Endothelial cell (in vitro differentiated cells): ENCODE measurements around the gene ZNF117. TPM values are rescaled to one million over a fixed set of nuclear protein-coding genes. Genes with fewer than 3 reads are reported as not detected.
"Not testable (repeated sequence)": the region's sequence is repeated elsewhere in the genome, so short reads cannot be mapped to it uniquely, and the experiment has no call there.

ENCODE experiments used
- DNase-seq: peaks from one replicate; pipeline ENCODE4 v3.0.0; 2021; ENCODE audit warnings: low spot score
- H3K27ac Mint-ChIP-seq: one replicate; pipeline ENCODE4 v1.8.0; 2021; ENCODE audit warnings: mixed read lengths, inconsistent platforms; ENCODE audit not compliant: unreplicated experiment
- H3K27me3 Mint-ChIP-seq: one replicate; pipeline ENCODE4 v1.8.0; 2021; ENCODE audit warnings: mild to moderate bottlenecking, moderate library complexity, mixed read lengths, inconsistent platforms; ENCODE audit not compliant: unreplicated experiment
- H3K36me3 Mint-ChIP-seq: one replicate; pipeline ENCODE4 v1.8.0; 2021; ENCODE audit warnings: mild to moderate bottlenecking, low read depth, mixed read lengths, inconsistent platforms; ENCODE audit not compliant: unreplicated experiment
- H3K4me1 Mint-ChIP-seq: one replicate; pipeline ENCODE4 v1.8.0; 2021; ENCODE audit warnings: mild to moderate bottlenecking, mixed read lengths, inconsistent platforms; ENCODE audit not compliant: unreplicated experiment
- H3K4me3 Mint-ChIP-seq: one replicate; pipeline ENCODE4 v1.8.0; 2021; ENCODE audit warnings: mild to moderate bottlenecking, mixed read lengths, inconsistent platforms; ENCODE audit not compliant: unreplicated experiment
- H3K9me3 Mint-ChIP-seq: one replicate; pipeline ENCODE4 v1.8.0; 2021; ENCODE audit warnings: mixed read lengths, inconsistent platforms; ENCODE audit not compliant: unreplicated experiment
- total RNA-seq: library from RNA; stranded (reverse); fragmentation: NEBNext Ultra II Directional; extraction: Animal tissue kit (Norgen Biotek cat#: 25700); gene quantifications from one replicate; pipeline ENCODE4 v1.2.1, GENCODE V29; 2021; ENCODE audit not compliant: unreplicated experiment
- TF ChIP-seq, protein P1 (sequence below): fragments of 200-600 bp; sonication (generic); IDR thresholded peaks from one replicate; pipeline ENCODE4 v1.5.0; 2021; ENCODE audit warnings: antibody characterized with exemption; ENCODE audit not compliant: unreplicated experiment

ZNF117 gene
- total RNA-seq, 1 donor from 2014 or later: 42.0 TPM

DNA sequence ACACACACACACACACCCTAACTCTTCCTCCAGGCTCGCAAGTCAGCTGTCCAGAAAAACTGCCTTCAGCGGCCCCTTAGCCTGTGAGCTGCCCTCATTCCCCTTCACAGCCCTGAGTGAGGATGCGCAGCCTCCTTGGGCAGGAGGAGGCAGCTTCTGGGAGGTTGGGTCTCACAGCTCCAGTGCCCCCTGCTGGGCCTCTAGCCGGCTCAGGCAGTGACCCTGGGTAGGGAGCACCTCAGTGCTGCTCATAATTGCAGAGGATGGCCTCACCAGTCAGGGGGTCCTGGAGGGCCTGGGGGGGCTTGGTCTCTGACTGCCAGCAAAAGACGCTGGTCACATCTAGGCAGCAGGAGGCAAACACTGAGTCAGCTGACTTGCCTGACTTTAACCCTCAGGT lies 44.1 kb downstream of the ZNF117 start:
- no peak overlapping the region for H3K4me3 Mint-ChIP-seq
- H3K36me3 Mint-ChIP-seq: no peaks in the 10 kb centered on the region
- peak; percentile 57 for DNase-seq
- H3K27me3 Mint-ChIP-seq: peaks cover 7% of the 10 kb centered on the region
- TF ChIP-seq, protein P1, sequence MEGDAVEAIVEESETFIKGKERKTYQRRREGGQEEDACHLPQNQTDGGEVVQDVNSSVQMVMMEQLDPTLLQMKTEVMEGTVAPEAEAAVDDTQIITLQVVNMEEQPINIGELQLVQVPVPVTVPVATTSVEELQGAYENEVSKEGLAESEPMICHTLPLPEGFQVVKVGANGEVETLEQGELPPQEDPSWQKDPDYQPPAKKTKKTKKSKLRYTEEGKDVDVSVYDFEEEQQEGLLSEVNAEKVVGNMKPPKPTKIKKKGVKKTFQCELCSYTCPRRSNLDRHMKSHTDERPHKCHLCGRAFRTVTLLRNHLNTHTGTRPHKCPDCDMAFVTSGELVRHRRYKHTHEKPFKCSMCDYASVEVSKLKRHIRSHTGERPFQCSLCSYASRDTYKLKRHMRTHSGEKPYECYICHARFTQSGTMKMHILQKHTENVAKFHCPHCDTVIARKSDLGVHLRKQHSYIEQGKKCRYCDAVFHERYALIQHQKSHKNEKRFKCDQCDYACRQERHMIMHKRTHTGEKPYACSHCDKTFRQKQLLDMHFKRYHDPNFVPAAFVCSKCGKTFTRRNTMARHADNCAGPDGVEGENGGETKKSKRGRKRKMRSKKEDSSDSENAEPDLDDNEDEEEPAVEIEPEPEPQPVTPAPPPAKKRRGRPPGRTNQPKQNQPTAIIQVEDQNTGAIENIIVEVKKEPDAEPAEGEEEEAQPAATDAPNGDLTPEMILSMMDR: no peak
- H3K9me3 Mint-ChIP-seq: no peaks in the 10 kb centered on the region
- no peak overlapping the region for H3K27ac Mint-ChIP-seq
- no peaks in the 10 kb centered on the region for H3K4me1 Mint-ChIP-seq

DNA sequence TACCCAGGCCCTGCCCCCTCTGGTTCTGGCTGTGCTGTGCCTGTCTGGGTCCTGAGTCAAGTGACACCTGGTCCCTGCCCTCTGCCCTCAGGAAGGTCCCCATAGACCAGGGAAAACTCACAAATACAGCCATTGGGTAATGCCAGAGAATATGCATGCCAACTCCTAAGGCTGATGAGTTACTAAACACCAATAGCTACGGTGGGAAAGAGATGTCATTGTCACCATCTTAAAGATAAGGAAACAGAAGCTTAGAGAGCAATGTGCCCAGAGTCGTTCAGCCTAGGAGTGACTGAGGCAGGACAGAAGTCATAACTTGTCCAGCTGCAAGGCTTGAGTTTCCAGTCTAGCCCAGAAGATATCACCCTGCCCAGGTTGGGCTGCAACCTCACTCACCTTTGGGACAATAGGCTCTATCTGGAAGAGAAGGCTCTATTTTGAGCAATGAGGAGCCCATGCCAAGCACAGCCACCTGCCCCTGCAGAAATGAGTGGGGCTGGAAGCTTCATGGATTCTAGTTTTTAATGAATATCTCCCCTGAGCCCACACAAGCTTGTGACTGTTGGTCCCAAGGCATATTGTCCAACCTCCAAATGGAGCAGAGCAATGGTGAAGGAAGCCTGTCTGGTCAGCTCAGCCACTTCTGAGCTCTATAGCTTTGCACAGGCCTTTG lies 45.2 kb downstream of the ZNF117 start:
- H3K4me1 Mint-ChIP-seq: no peaks in the 10 kb centered on the region
- TF ChIP-seq, protein P1: no peak
- H3K27ac Mint-ChIP-seq: no peak overlapping the region
- no peaks in the 10 kb centered on the region for H3K36me3 Mint-ChIP-seq
- no peak for DNase-seq
- peaks cover 7% of the 10 kb centered on the region for H3K27me3 Mint-ChIP-seq
- H3K9me3 Mint-ChIP-seq: no peaks in the 10 kb centered on the region
- no peak overlapping the region for H3K4me3 Mint-ChIP-seq

DNA sequence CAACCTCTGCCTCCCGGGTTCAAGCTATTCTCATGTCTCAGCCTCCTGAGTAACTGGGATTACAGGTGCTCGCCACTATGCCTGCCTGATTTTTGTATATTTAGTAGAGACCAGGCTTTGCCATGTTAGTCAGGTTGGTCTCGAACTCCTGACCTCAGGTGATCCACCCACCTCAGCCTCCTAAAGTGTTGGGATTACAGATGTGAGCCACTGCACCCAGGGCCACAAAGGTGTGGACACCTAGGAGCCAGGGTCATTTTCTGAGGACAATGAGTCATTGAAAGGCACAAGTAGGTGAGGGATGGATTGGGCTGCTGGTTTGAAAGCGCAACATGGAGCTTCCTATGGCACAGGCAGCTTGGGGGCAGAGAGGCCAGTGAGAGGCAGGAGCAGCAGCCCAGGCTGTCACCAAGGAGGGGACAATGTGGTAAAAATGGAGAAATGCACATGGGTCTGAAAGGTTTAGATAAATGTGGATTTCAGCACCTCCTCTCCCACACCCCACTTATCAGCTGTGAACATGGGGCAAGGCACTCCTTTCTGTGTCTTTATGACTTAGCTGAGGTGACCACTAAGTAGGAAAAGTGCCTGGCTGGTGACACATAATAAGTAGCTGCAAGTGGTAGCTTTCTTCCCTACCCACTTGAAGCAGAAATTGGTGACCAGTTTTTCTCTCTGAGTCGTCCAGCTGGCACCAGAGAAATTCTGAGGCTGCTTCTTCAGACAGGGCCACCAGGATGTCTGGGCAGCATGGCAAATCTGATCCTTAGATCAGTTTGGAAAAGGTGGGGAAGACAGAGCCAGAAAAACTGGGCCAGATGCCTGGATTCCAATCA lies 46.0 kb downstream of the ZNF117 start:
- H3K4me1 Mint-ChIP-seq, H3K9me3 Mint-ChIP-seq, DNase-seq, H3K36me3 Mint-ChIP-seq, H3K27me3 Mint-ChIP-seq, H3K4me3 Mint-ChIP-seq, H3K27ac Mint-ChIP-seq: not testable (repeated sequence)

DNA sequence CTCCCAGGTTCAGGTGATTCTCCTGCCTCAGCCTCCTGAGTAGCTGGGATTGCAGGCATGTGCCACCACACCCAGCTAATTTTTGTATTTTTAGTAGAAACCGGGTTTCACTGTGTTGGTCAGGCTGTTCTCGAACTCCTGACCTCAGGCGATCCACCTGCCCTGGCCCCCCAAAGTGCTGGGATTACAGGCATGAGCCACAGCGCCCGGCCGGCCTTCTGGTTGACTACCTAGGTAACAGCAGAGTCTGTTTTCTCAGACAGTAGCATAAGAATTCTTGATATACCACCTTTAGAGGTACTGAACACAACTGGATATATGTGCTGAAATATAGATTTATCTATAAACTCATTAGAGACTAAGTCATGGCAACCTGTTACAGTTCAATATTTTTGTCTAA lies 50.8 kb downstream of the ZNF117 start:
- not testable (repeated sequence) for H3K27ac Mint-ChIP-seq, H3K27me3 Mint-ChIP-seq, H3K4me1 Mint-ChIP-seq, H3K9me3 Mint-ChIP-seq, H3K4me3 Mint-ChIP-seq, DNase-seq, H3K36me3 Mint-ChIP-seq

DNA sequence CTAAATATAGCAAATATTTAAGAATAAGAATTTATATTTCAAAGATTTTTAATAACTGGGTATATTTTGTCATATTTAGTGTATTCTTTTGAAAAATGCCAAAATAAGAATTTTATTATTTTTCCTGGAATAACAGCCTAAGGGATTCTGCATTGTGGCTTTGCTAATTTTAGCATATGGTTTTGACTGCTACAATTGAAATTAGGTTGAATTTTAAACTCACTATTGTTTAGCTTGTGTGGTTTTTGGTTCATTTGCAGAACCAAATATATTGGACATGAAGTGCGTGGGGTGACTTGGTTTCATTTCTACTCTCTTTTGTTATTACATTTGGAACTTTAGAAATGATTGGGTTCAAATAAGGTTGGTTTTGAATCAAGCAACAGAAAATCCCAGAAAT lies 52.3 kb downstream of the ZNF117 start:
- H3K36me3 Mint-ChIP-seq: no peaks in the 10 kb centered on the region
- H3K27me3 Mint-ChIP-seq: no peaks in the 10 kb centered on the region
- TF ChIP-seq, protein P1: no peak
- H3K4me3 Mint-ChIP-seq: no peak overlapping the region
- no peak for DNase-seq
- H3K4me1 Mint-ChIP-seq: no peaks in the 10 kb centered on the region
- H3K27ac Mint-ChIP-seq: no peak overlapping the region
- no peaks in the 10 kb centered on the region for H3K9me3 Mint-ChIP-seq

DNA sequence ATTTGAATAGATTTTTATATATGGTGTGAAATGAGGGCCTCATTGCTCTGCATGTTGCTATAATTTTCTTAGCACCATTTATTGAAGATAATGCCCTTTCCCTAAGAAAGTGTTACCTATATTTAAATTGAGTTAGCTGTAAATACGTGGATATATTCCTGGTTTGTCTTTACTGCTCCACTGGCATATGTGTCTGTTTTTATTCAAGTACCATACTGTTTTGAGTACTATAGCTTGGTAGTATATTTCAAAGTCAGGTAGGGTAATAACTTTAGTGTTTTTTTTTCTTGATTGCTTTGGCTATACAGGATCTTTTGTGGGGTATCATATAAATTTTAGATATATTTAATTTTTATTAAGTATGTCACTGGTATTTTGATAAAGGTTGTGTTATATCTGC lies 56.4 kb downstream of the ZNF117 start:
- Mint-ChIP-seq H3K27ac (no peak overlapping the region), H3K9me3 (no peaks in the 10 kb centered on the region), H3K36me3 (peaks cover 6% of the 10 kb centered on the region), H3K4me3 (no peak overlapping the region), H3K4me1 (no peaks in the 10 kb centered on the region), H3K27me3 (no peaks in the 10 kb centered on the region)
- TF ChIP-seq, protein P1: no peak
- DNase-seq: no peak

DNA sequence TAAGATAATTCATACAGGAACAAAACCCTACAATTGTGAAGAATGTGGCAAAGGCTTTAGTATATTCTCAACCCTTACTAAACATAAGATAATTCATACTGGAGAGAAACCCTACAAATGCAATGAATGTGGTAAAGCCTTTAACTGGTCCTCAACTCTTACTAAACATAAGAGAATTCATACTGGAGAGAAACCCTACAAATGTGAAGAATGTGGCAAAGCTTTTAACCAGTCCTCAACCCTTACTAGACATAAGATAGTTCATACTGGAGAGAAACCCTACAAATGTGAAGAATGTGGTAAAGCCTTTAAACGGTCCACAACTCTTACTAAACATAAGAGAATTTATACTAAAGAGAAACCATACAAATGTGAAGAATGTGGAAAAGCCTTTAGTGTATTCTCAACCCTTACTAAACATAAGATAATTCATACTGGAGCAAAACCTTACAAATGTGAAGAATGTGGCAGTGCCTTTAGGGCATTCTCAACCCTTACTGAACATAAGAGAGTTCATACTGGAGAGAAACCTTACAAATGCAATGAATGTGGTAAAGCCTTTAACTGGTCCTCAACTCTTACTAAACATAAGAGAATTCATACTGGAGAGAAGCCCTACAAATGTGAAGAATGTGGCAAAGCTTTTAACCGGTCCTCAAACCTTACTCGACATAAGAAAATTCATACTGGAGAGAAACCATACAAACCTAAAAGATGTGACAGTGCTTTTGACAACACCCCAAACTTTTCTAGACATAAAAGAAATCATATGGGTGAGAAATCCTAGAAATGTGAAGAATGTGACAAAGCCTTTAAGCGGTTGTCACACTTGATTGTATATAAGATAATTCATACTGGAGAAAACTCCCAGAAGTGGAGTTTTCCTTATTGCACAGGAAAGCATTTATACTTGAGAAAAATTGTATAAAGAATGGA lies 62.3 kb downstream of the ZNF117 start:
- H3K27ac Mint-ChIP-seq, H3K4me1 Mint-ChIP-seq, H3K27me3 Mint-ChIP-seq, DNase-seq: not testable (repeated sequence)
- peak overlapping the region; percentile 63 for H3K4me3 Mint-ChIP-seq
- peaks cover 12% of the 10 kb centered on the region for H3K9me3 Mint-ChIP-seq
- H3K36me3 Mint-ChIP-seq: peaks cover 56% of the 10 kb centered on the region
